BLaER1 treated with 17β-estradiol and CSF1 and Interleukin-3, amounts not matched to agents 10 nM and 100 nM (cell line): ENCODE results near the gene PSMC3IP.

Experiments
- H3K27ac ChIP-seq, 11 experiments: shearing (Covaris generic); formaldehyde crosslinking; 2 replicates each; pipeline ENCODE4 v1.8.1; 2022
- H3K27me3 ChIP-seq, 11 experiments: shearing (Covaris generic); formaldehyde crosslinking; 2 replicates each; pipeline ENCODE4 v1.8.1; 2022
- H3K36me3 ChIP-seq, 11 experiments: shearing (Covaris generic); formaldehyde crosslinking; 2 replicates each; pipeline ENCODE4 v1.8.1; 2022
- H3K4me1 ChIP-seq, 10 experiments: shearing (Covaris generic); formaldehyde crosslinking; 2 replicates each; pipeline ENCODE4 v1.8.1; 2022
- H3K4me2 ChIP-seq, 11 experiments: shearing (Covaris generic); formaldehyde crosslinking; 2 replicates each; pipeline ENCODE4 v1.8.1; 2022
- H3K4me3 ChIP-seq, 10 experiments: shearing (Covaris generic); formaldehyde crosslinking; 2 replicates each; pipeline ENCODE4 v1.8.1; 2022
- H3K9ac ChIP-seq, 11 experiments: shearing (Covaris generic); formaldehyde crosslinking; 2 replicates each; pipeline ENCODE4 v1.8.1; 2022
- H3K9me3 ChIP-seq, 11 experiments: shearing (Covaris generic); formaldehyde crosslinking; replicated peaks in 1 of 11; 2 replicates each; pipeline ENCODE4 v1.8.1; 2022
- H4K20me1 ChIP-seq, 11 experiments: shearing (Covaris generic); formaldehyde crosslinking; 2 replicates each; pipeline ENCODE4 v1.8.1; 2022
- Cebpa-rat ChIP-seq, 11 experiments: shearing (Covaris generic); IDR thresholded peaks; 2 replicates each; pipeline ENCODE4 v1.8.1; 2022

Gene PSMC3IP

GRCh38 chr17:42609182-42609813, 31.8 kb upstream of the PSMC3IP start, which contains the start of the genes RETREG3 and TUBG1:
Gene RETREG3, minus strand, starts transcription at chr17:42609374. Its CDS starts 50 bp downstream, at chr17:42609324.
Gene TUBG1, plus strand, starts transcription at chr17:42609683. Its CDS starts 55 bp downstream, at chr17:42609738.
- H4K20me1 ChIP-seq: peaks cover 25 to 44% (median 39%) of the 10 kb centered on the region in 11 experiments; a peak in 18 of 22 replicates

GRCh38 chr17:42608305-42609181, 31.0 kb upstream of the PSMC3IP start:
- peaks cover 27 to 50% (median 43%) of the 10 kb centered on the region in 11 experiments; a peak in 18 of 22 replicates for H4K20me1 ChIP-seq
- no peaks in the 10 kb centered on the region for H3K27me3 ChIP-seq
- H3K9me3 ChIP-seq: no peaks in the 10 kb centered on the region
- H3K27ac ChIP-seq: peak overlapping the region; percentile 80 to 94 (median 87)
- TF ChIP-seq Cebpa-rat (IDR thresholded peaks at IDR 0.05): no peak
- H3K4me3 ChIP-seq: peak overlapping the region; percentile 79 to 96 (median 86)
- peak overlapping the region; percentile 78 to 94 (median 88) for H3K4me2 ChIP-seq
- peak overlapping the region; percentile 84 to 95 (median 90) for H3K9ac ChIP-seq
- H3K4me1 ChIP-seq: peaks cover 30 to 49% (median 41%) of the 10 kb centered on the region in 10 experiments
- H3K36me3 ChIP-seq: peaks cover 16 to 43% (median 28%) of the 10 kb centered on the region in 11 experiments

More at GRCh38 chr17:42609182-42609813, 31.8 kb upstream of the PSMC3IP start, which contains the start of the genes RETREG3 and TUBG1:
- H3K36me3 ChIP-seq: peaks cover 23 to 44% (median 33%) of the 10 kb centered on the region in 11 experiments
- no peaks in the 10 kb centered on the region for H3K9me3 ChIP-seq
- H3K27me3 ChIP-seq: no peaks in the 10 kb centered on the region
- H3K9ac ChIP-seq: peak within 1 kb of the TSS; percentile 84 to 95 (median 90)
- H3K4me3 ChIP-seq: peak within 1 kb of the TSS; percentile 79 to 96 (median 86)
- peak within 1 kb of the TSS; percentile 80 to 94 (median 87) for H3K27ac ChIP-seq
- peak within 1 kb of the TSS; percentile 87 to 96 (median 92) for H3K4me2 ChIP-seq
- no peak for TF ChIP-seq Cebpa-rat (IDR thresholded peaks at IDR 0.05)
- H3K4me1 ChIP-seq: peaks cover 30 to 45% (median 39%) of the 10 kb centered on the region in 10 experiments

DNA sequence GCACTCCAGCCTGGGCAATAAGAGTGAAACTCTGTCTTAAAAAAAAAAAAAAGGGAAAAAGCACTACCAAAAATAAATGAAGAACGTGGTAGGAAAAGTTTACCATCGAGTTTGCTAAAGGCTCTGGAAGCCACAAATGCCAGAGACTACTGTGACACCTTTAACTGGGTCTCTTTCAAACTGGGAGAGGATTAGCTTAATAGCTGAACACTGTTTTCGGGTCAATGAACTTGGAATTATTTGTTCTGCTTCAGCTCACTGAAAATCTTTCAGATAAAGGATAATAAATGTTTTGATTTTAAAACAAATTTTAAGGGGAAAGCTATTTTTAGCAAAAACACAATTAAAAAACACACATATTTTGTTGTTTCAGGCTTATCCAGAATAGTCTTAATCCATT, 30.2 kb upstream of the PSMC3IP start:
- peaks cover 30 to 53% (median 47%) of the 10 kb centered on the region in 10 experiments for H3K4me1 ChIP-seq
- TF ChIP-seq Cebpa-rat (IDR thresholded peaks at IDR 0.05): no peak
- H3K27ac ChIP-seq: peak overlapping the region in 5 of 11 experiments; percentile 80 to 90 (median 87); a peak in 5 of 22 replicates
- peak overlapping the region; percentile 78 to 94 (median 88) for H3K4me2 ChIP-seq
- peaks cover 9 to 36% (median 22%) of the 10 kb centered on the region in 11 experiments for H3K36me3 ChIP-seq
- H3K9me3 ChIP-seq: no peaks in the 10 kb centered on the region
- no peaks in the 10 kb centered on the region for H3K27me3 ChIP-seq
- H3K4me3 ChIP-seq: peak overlapping the region; percentile 79 to 96 (median 86)
- H4K20me1 ChIP-seq: peaks cover 28 to 58% (median 49%) of the 10 kb centered on the region in 11 experiments; a peak in 18 of 22 replicates
- H3K9ac ChIP-seq: peak overlapping the region; percentile 84 to 95 (median 90); a peak in 21 of 22 replicates

GRCh38 chr17:42603318-42603717, 25.8 kb upstream of the PSMC3IP start:
- Histone ChIP-seq H3K27ac (no peak overlapping the region), H3K4me2 (peak overlapping the region in 3 of 11 experiments; percentile 2 to 31 (median 15); a peak in 3 of 22 replicates), H3K4me1 (peaks cover 40 to 57% (median 50%) of the 10 kb centered on the region in 10 experiments), H3K9ac (0 out of 22 replicates have a peak overlapping the region, but pooled peaks of 1 of the 11 experiments have one; percentile 7), H3K36me3 (peaks cover 4 to 51% (median 21%) of the 10 kb centered on the region in 11 experiments; a peak in 16 of 22 replicates), H3K4me3 (no peak overlapping the region), H3K9me3 (no peaks in the 10 kb centered on the region), H3K27me3 (no peaks in the 10 kb centered on the region), H4K20me1 (peaks cover 43 to 100% (median 76%) of the 10 kb centered on the region in 11 experiments; a peak in 18 of 22 replicates)
- TF ChIP-seq Cebpa-rat (IDR thresholded peaks at IDR 0.05): no peak

DNA sequence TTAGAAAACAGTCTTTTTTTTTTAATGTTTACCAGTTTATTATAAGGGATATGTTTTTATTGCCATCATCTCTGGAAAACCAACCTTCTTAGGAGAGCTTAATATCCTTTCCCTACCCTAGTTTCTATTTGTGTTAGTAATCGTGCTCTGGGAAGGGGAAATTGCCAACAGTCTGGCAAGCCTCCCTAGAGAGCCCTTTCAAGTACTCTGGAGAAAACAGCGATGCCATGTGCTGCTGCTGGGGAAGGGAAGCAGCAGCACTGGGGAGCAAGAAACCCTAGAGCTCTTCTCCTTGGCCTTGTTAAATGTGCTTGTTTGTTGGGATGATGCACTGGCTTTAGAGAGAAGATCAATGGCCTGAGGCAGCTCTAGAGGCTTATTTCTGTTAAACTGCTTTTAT, 21.4 kb upstream of the PSMC3IP start:
- H3K27ac ChIP-seq: peak overlapping the region in 7 of 11 experiments; percentile 21 to 50 (median 28); a peak in 8 of 22 replicates

GRCh38 chr17:42596386-42596785, 18.9 kb upstream of the PSMC3IP start:
- H3K36me3 ChIP-seq: peaks cover 19 to 75% (median 44%) of the 10 kb centered on the region in 11 experiments
- no peak overlapping the region for H3K27ac ChIP-seq
- H3K4me3 ChIP-seq: no peak overlapping the region
- peaks cover 5 to 22% (median 15%) of the 10 kb centered on the region in 10 experiments; a peak in 18 of 20 replicates for H3K4me1 ChIP-seq
- no peak for TF ChIP-seq Cebpa-rat (IDR thresholded peaks at IDR 0.05)
- no peaks in the 10 kb centered on the region for H3K27me3 ChIP-seq
- no peak overlapping the region for H3K4me2 ChIP-seq
- H4K20me1 ChIP-seq: peaks cover 7 to 99% (median 48%) of the 10 kb centered on the region in 11 experiments; a peak in 17 of 22 replicates
- H3K9me3 ChIP-seq: no peaks in the 10 kb centered on the region
- no peak overlapping the region for H3K9ac ChIP-seq

More for the DNA sequence above, 21.4 kb upstream of the PSMC3IP start:
- Histone ChIP-seq H3K4me2 (peak overlapping the region in 10 of 11 experiments; percentile 2 to 84 (median 61); a peak in 18 of 22 replicates), H3K36me3 (peaks cover 10 to 78% (median 36%) of the 10 kb centered on the region in 11 experiments; a peak in 18 of 22 replicates), H4K20me1 (peaks cover 7 to 99% (median 48%) of the 10 kb centered on the region in 11 experiments; a peak in 17 of 22 replicates), H3K27me3 (no peaks in the 10 kb centered on the region), H3K4me3 (no peak overlapping the region), H3K9me3 (no peaks in the 10 kb centered on the region), H3K9ac (peak overlapping the region in 10 of 11 experiments; percentile 2 to 54 (median 28); a peak in 14 of 22 replicates), H3K4me1 (peaks cover 5 to 28% (median 20%) of the 10 kb centered on the region in 10 experiments; a peak in 18 of 20 replicates)
- no peak for TF ChIP-seq Cebpa-rat (IDR thresholded peaks at IDR 0.05)

- Histone ChIP-seq H3K4me1 (peaks cover 0 to 7% (median 0%) of the 10 kb centered on the region in 10 experiments; a peak in 3 of 20 replicates), H3K36me3 (peaks cover 64 to 92% (median 83%) of the 10 kb centered on the region in 11 experiments), H4K20me1 (peaks cover 0 to 80% (median 37%) of the 10 kb centered on the region in 11 experiments; a peak in 15 of 22 replicates), H3K9me3 (no peaks in the 10 kb centered on the region), H3K4me2 (no peak overlapping the region), H3K4me3 (no peak overlapping the region), H3K9ac (no peak overlapping the region), H3K27ac (no peak overlapping the region), H3K27me3 (no peaks in the 10 kb centered on the region)
- TF ChIP-seq Cebpa-rat (IDR thresholded peaks at IDR 0.05): no peak
Measured at GRCh38 chr17:42591411-42591810, 13.9 kb upstream of the PSMC3IP start.

DNA sequence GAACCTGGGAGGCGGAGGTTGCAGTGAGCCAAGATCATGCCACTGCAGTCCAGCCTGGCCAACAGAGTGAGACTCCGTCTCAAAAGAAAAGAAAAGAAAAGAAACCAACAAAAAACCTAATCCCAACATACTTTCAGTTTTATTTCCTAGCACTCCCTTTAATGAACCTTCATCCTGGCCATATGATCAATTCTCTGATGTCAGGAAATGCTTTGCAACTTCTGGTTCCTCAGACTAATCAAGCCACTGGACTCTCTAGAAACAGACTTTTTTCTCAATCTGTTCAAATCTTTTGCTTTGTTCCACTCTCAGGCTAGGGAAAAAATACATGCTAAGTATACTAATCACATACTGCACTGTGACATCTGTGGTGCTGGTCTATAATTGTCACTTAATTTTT, 13.4 kb upstream of the PSMC3IP start:
- H3K27ac ChIP-seq: no peak overlapping the region
- no peaks in the 10 kb centered on the region for H3K27me3 ChIP-seq
- no peak overlapping the region for H3K4me2 ChIP-seq
- no peak overlapping the region for H3K4me3 ChIP-seq
- TF ChIP-seq Cebpa-rat (IDR thresholded peaks at IDR 0.05): no peak
- H3K36me3 ChIP-seq: peaks cover 67 to 92% (median 83%) of the 10 kb centered on the region in 11 experiments
- H3K9ac ChIP-seq: no peak overlapping the region
- peaks cover 0 to 79% (median 33%) of the 10 kb centered on the region in 11 experiments; a peak in 15 of 22 replicates for H4K20me1 ChIP-seq
- no peaks in the 10 kb centered on the region for H3K9me3 ChIP-seq
- peaks cover 0 to 12% (median 0%) of the 10 kb centered on the region in 10 experiments; a peak in 6 of 20 replicates for H3K4me1 ChIP-seq
